PC-9 (cell line): Measurements from ENCODE around the gene ZDHHC17. TPM values are rescaled to one million over a fixed set of nuclear protein-coding genes. Genes with fewer than 3 reads are reported as not detected.

ENCODE experiments used
- BruUV-seq: library from RNA; stranded (reverse); fragments of 400-500 nt; replicated peaks from 2 replicates; lab custom pipeline; 2021; lab: Mats Ljungman, UMichigan
- CTCF ChIA-PET: fragments of 300-600 bp; sonication (Branson Sonifier 250); formaldehyde crosslinking; loops from one replicate; lab custom pipeline; 2022; ENCODE audit warnings: antibody characterized with exemption; lab: Charles Lee
- POLR2A ChIA-PET: fragments of 300-600 bp; sonication (Branson Sonifier 250); formaldehyde crosslinking; loops from one replicate; lab custom pipeline; 2022; ENCODE audit warnings: antibody characterized with exemption; ENCODE audit not compliant: unreplicated experiment; lab: Charles Lee
- DNase-seq, 2 experiments: peaks; one replicate each; pipeline versions ENCODE4 v3.0.0 to v3.0.0-alpha.2; 2015 to 2022; ENCODE audit warnings: mixed read lengths in 1 of 2
- H2AFZ ChIP-seq: fragments of 200-600 bp; sonication (generic); 2 replicates; pipeline ENCODE4 v1.8.1; 2017; ENCODE audit warnings: antibody characterized with exemption
- H3F3A ChIP-seq: fragments of 200-600 bp; sonication (generic); 2 replicates; pipeline ENCODE4 v1.8.1; 2017; ENCODE audit warnings: antibody characterized with exemption, mild to moderate bottlenecking, low read depth; ENCODE audit not compliant: insufficient read depth
- H3K27ac ChIP-seq: fragments of 200-600 bp; sonication (generic); 2 replicates; pipeline ENCODE4 v1.6.1; 2016; ENCODE audit warnings: mixed run types
- H3K27me3 ChIP-seq: fragments of 200-600 bp; sonication (generic); 2 replicates; pipeline ENCODE4 v1.6.1; 2016; ENCODE audit warnings: low read depth, mixed run types; ENCODE audit not compliant: insufficient read depth
- H3K36me3 ChIP-seq: fragments of 200-600 bp; sonication (generic); 2 replicates; pipeline ENCODE4 v1.6.1; 2016; ENCODE audit warnings: low read depth, mixed run types
- H3K4me1 ChIP-seq: fragments of 200-600 bp; sonication (generic); replicated peaks from 2 replicates; pipeline ENCODE4 v1.6.1; 2016; ENCODE audit warnings: mixed run types; ENCODE audit not compliant: insufficient read depth
- H3K4me2 ChIP-seq: fragments of 200-600 bp; sonication (generic); 2 replicates; pipeline ENCODE4 v1.6.1; 2017; ENCODE audit warnings: mixed run types
- H3K4me3 ChIP-seq: fragments of 200-600 bp; sonication (generic); 2 replicates; pipeline ENCODE4 v1.6.1; 2016; ENCODE audit warnings: mixed run types
- H3K79me2 ChIP-seq: fragments of 200-600 bp; sonication (generic); 2 replicates; pipeline ENCODE4 v1.6.1; 2017; ENCODE audit warnings: low read depth, mixed run types
- H3K9me2 ChIP-seq: fragments of 200-600 bp; sonication (generic); 2 replicates; pipeline ENCODE4 v1.8.1; 2017; ENCODE audit warnings: mild to moderate bottlenecking; ENCODE audit not compliant: insufficient read depth
- H3K9me3 ChIP-seq: fragments of 200-600 bp; sonication (generic); 2 replicates; pipeline ENCODE4 v1.8.1; 2016; ENCODE audit warnings: low read depth; ENCODE audit not compliant: insufficient read depth
- H4K20me1 ChIP-seq: fragments of 200-600 bp; sonication (generic); 2 replicates; pipeline ENCODE4 v1.8.1; 2017; ENCODE audit not compliant: insufficient read depth
- EZH2 ChIP-seq: fragments of 200-600 bp; sonication (generic); IDR thresholded peaks from 2 replicates; pipeline ENCODE4 v1.8.0; 2017; ENCODE audit warnings: antibody characterized with exemption, low read depth
- intact Hi-C: fragments of 100-400 bp; cut with micrococcal nuclease; formaldehyde crosslinking; loops from one replicate; pipeline ENCODE4 v1.10.0; 2022; ENCODE audit not compliant: unreplicated experiment
- total RNA-seq: library from RNA; stranded (reverse); gene quantifications from 2 replicates; pipeline ENCODE4 v1.2.3, GENCODE V29; 2021
- TF ChIP-seq, protein P1 (sequence below): fragments of 200-600 bp; sonication (generic); conservative IDR thresholded peaks from 2 replicates; pipeline ENCODE4 v1.6.1; 2017; ENCODE audit warnings: mixed run types, antibody characterized with exemption, mild to moderate bottlenecking, moderate library complexity

ZDHHC17 gene
- total RNA-seq, 1 experiment from 2014 or later: 24.7 TPM

GRCh38 chr12:76813265-76813664, 49.4 kb downstream of the ZDHHC17 start:
- no peak for DNase-seq
- intact Hi-C loops: no loop called here
- BruUV-seq: no TSS peak
- Histone ChIP-seq H3K9me2 (no peaks in the 10 kb centered on the region), H3K9me3 (no peaks in the 10 kb centered on the region), H3K4me2 (no peak overlapping the region), H3K36me3 (0 out of 2 replicates have a peak, but pooled peaks cover 8% of the 10 kb centered on the region), H3K27ac (no peak overlapping the region), H4K20me1 (peaks cover 6% of the 10 kb centered on the region; the same call in 1 of the 2 replicates), H2AFZ (no peak overlapping the region), H3F3A (no peaks in the 10 kb centered on the region; the same call in 1 of the 2 replicates), H3K27me3 (no peaks in the 10 kb centered on the region), H3K4me3 (no peak overlapping the region), H3K4me1 (no peaks in the 10 kb centered on the region), H3K79me2 (no peaks in the 10 kb centered on the region)
- ChIA-PET POLR2A (no interaction called here), CTCF (no interaction called here)
- no peak for TF ChIP-seq EZH2
- TF ChIP-seq, protein P1, sequence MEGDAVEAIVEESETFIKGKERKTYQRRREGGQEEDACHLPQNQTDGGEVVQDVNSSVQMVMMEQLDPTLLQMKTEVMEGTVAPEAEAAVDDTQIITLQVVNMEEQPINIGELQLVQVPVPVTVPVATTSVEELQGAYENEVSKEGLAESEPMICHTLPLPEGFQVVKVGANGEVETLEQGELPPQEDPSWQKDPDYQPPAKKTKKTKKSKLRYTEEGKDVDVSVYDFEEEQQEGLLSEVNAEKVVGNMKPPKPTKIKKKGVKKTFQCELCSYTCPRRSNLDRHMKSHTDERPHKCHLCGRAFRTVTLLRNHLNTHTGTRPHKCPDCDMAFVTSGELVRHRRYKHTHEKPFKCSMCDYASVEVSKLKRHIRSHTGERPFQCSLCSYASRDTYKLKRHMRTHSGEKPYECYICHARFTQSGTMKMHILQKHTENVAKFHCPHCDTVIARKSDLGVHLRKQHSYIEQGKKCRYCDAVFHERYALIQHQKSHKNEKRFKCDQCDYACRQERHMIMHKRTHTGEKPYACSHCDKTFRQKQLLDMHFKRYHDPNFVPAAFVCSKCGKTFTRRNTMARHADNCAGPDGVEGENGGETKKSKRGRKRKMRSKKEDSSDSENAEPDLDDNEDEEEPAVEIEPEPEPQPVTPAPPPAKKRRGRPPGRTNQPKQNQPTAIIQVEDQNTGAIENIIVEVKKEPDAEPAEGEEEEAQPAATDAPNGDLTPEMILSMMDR: no peak

DNA sequence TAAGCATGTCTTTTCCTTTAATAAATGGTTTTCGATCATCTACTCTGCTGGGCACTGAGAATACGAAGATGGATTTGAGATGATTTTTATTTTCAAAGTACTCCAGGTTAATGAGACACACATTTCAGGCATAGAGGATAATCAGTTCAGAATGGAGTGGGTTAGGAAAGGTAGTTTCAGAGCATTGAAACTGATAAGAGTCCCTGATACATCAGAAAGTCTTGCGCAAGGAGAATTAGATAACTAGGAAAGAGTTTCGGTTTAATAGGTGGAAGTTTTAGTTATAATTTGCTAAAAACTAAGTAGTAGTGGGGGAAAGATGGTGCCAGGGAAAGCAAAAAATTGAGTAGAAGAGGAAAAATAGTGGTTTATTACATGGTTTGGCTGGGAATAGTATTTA, 50.1 kb downstream of the ZDHHC17 start:
- Histone ChIP-seq H4K20me1 (peaks cover 6% of the 10 kb centered on the region; the same call in 1 of the 2 replicates), H3K9me3 (no peaks in the 10 kb centered on the region), H2AFZ (no peak overlapping the region), H3K36me3 (0 out of 2 replicates have a peak, but pooled peaks cover 8% of the 10 kb centered on the region), H3K9me2 (no peaks in the 10 kb centered on the region), H3K27ac (no peak overlapping the region), H3K4me1 (no peaks in the 10 kb centered on the region), H3K79me2 (no peaks in the 10 kb centered on the region), H3K4me3 (no peak overlapping the region), H3F3A (no peaks in the 10 kb centered on the region; the same call in 1 of the 2 replicates), H3K27me3 (no peaks in the 10 kb centered on the region), H3K4me2 (no peak overlapping the region)
- ChIA-PET CTCF (no interaction called here), POLR2A (no interaction called here)
- TF ChIP-seq, protein P1: no peak
- no peak for TF ChIP-seq EZH2
- intact Hi-C loops: no loop called here
- DNase-seq: no peak
- BruUV-seq: no TSS peak

DNA sequence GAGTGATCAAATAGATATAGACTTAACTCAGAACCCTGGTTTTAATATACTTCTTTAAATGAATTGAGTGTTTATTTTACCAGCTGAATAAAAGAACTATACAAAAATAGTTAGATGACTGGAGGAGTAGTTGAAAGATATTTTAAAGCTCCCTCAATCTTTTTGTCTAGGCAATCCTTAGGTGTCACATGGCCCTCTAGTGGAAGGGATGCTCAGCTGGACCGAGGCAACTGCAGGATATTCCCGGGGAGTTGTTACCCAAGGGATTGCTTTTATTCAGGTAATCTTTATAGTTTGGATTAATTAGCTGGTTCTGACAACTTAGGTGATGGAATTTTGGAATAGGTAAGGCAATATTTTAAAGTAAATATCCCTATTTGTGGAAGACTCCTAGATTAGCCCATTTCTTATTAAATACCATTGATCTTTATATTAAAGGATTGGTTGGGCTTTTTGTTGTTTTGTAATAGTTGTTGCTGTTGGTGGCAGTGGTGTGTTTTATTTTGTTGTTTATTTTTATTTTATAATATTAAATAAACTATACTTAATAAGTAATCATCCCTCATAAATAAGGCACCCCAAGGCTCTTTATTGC, 57.1 kb downstream of the ZDHHC17 start:
- Histone ChIP-seq H3K9me3 (no peaks in the 10 kb centered on the region), H2AFZ (no peak overlapping the region), H3K79me2 (no peaks in the 10 kb centered on the region), H4K20me1 (no peaks in the 10 kb centered on the region), H3F3A (no peaks in the 10 kb centered on the region), H3K27me3 (no peaks in the 10 kb centered on the region), H3K36me3 (0 out of 2 replicates have a peak, but pooled peaks cover 8% of the 10 kb centered on the region), H3K4me2 (no peak overlapping the region), H3K4me3 (no peak overlapping the region), H3K4me1 (no peaks in the 10 kb centered on the region), H3K27ac (no peak overlapping the region), H3K9me2 (no peaks in the 10 kb centered on the region; the same call in 1 of the 2 replicates)
- intact Hi-C loops: no loop called here
- peak in 1 of 2 experiments; percentile 7 for DNase-seq
- TF ChIP-seq, protein P1: peak; percentile 56
- TF ChIP-seq EZH2: no peak
- no TSS peak for BruUV-seq
- POLR2A ChIA-PET: interaction anchor here (0.6 kb wide), 1 partner anchor 994 kb away, joined by 5 read pairs; no protein-coding TSS in a partner anchor
- CTCF ChIA-PET: interaction anchor here (1.0 kb wide), 1 partner anchor 198 kb away, joined by 3 read pairs; no protein-coding TSS in a partner anchor
